Activated CD8-positive, alpha-beta memory T cell treated with anti-CD3 and anti-CD28 coated beads, Interleukin-2, amount 10 ng/mL, durations not matched to agents 7 days and 5 days (primary cell): Measurements from ENCODE around the gene CRAMP1. TPM values are rescaled to one million over a fixed set of nuclear protein-coding genes. Genes with fewer than 3 reads are reported as not detected.

Source experiments
- ATAC-seq: fragments of 150-1000 bp; cut with Tn5 transposase; one replicate; pipeline ENCODE4 v1.10.0; 2021; ENCODE audit warnings: moderate library complexity
- CTCF ChIA-PET: fragments of 350-600 bp; sonication (Branson Sonifier 250); formaldehyde crosslinking; loops from one replicate; lab custom pipeline; 2021; ENCODE audit warnings: antibody characterized with exemption; lab: Charles Lee
- DNase-seq: peaks from one replicate; pipeline ENCODE4 v3.0.0-alpha.2; 2020
- H3K27ac Mint-ChIP-seq: one replicate; pipeline ENCODE4 v1.8.0; 2021; ENCODE audit warnings: mild to moderate bottlenecking, mixed read lengths
- H3K27me3 Mint-ChIP-seq: one replicate; pipeline ENCODE4 v1.8.0; 2021; ENCODE audit warnings: mixed read lengths
- H3K36me3 Mint-ChIP-seq: one replicate; pipeline ENCODE4 v1.8.0; 2021; ENCODE audit warnings: mild to moderate bottlenecking, mixed read lengths
- H3K4me1 Mint-ChIP-seq: one replicate; pipeline ENCODE4 v1.8.0; 2021; ENCODE audit warnings: mixed read lengths
- H3K4me3 Mint-ChIP-seq: one replicate; pipeline ENCODE4 v1.8.0; 2021; ENCODE audit warnings: mild to moderate bottlenecking, moderate library complexity, mixed read lengths
- H3K9me3 Mint-ChIP-seq: one replicate; pipeline ENCODE4 v1.8.0; 2022; ENCODE audit warnings: low read depth, mixed read lengths
- total RNA-seq, 2 experiments: library from RNA; stranded (reverse); gene quantifications; one replicate each; pipeline ENCODE4 v1.2.3, GENCODE V29; 2021

Gene CRAMP1
- total RNA-seq, 2 experiments from 2014 or later, result 26.8 to 31.1 TPM

GRCh38 chr16:1631931-1632637, 19.9 kb downstream of the CRAMP1 start:
- peaks cover 20% of the 10 kb centered on the region for H3K36me3 Mint-ChIP-seq
- CTCF ChIA-PET, result interaction anchor here (1.6 kb wide), 1 partner anchor 73 kb away, joined by 3 read pairs; the partner anchor contains the start of gene MAPK8IP3
- no peaks in the 10 kb centered on the region for H3K9me3 Mint-ChIP-seq
- no peaks in the 10 kb centered on the region for H3K27me3 Mint-ChIP-seq
- DNase-seq (no peak), ATAC-seq (no peak)
- H3K27ac Mint-ChIP-seq, result no peak overlapping the region
- no peak overlapping the region for H3K4me3 Mint-ChIP-seq
- H3K4me1 Mint-ChIP-seq, result peaks cover 6% of the 10 kb centered on the region

GRCh38 chr16:1632638-1632970, 20.4 kb downstream of the CRAMP1 start:
- Mint-ChIP-seq H3K27ac (no peak overlapping the region), H3K4me1 (peaks cover 8% of the 10 kb centered on the region), H3K27me3 (no peaks in the 10 kb centered on the region), H3K4me3 (no peak overlapping the region), H3K36me3 (peaks cover 20% of the 10 kb centered on the region), H3K9me3 (no peaks in the 10 kb centered on the region)
- CTCF ChIA-PET, result interaction anchor here (1.6 kb wide), 1 partner anchor 73 kb away, joined by 3 read pairs; the partner anchor contains the start of gene MAPK8IP3
- ATAC-seq (no peak), DNase-seq (no peak)

GRCh38 chr16:1633310-1633709, 21.1 kb downstream of the CRAMP1 start:
- H3K27me3 Mint-ChIP-seq, result no peaks in the 10 kb centered on the region
- H3K27ac Mint-ChIP-seq, result no peak overlapping the region
- no peak for DNase-seq
- H3K36me3 Mint-ChIP-seq, result peaks cover 23% of the 10 kb centered on the region
- no peak overlapping the region for H3K4me3 Mint-ChIP-seq
- peaks cover 8% of the 10 kb centered on the region for H3K4me1 Mint-ChIP-seq
- ATAC-seq, result no peak
- CTCF ChIA-PET, result no interaction called here
- no peaks in the 10 kb centered on the region for H3K9me3 Mint-ChIP-seq

GRCh38 chr16:1634541-1634940, 22.4 kb downstream of the CRAMP1 start:
- no peak overlapping the region for H3K27ac Mint-ChIP-seq
- no peaks in the 10 kb centered on the region for H3K27me3 Mint-ChIP-seq
- H3K36me3 Mint-ChIP-seq, result peaks cover 24% of the 10 kb centered on the region
- H3K4me1 Mint-ChIP-seq, result peaks cover 8% of the 10 kb centered on the region
- ATAC-seq (no peak), DNase-seq (no peak)
- CTCF ChIA-PET, result no interaction called here
- no peak overlapping the region for H3K4me3 Mint-ChIP-seq
- no peaks in the 10 kb centered on the region for H3K9me3 Mint-ChIP-seq

DNA sequence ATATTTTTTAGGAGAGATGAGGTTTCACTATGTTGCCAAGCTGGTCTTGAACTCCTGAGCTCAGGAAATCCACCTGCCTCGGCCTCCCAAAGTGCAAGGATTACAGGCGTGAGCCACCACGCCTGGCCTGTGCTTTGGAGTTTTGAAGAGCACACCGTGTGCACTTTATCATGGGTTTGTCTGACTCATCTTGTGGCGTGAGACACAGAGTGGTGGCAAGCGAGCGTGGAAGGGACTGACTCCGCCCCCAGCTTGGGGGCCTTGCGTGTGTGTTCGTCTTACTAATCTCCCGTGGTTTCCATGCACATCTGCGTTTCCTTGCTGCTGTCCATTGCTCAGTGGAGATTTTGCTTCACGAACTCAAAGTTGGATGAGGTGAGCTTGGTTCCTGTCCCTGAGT, 22.9 kb downstream of the CRAMP1 start:
- Mint-ChIP-seq H3K9me3 (no peaks in the 10 kb centered on the region), H3K36me3 (peaks cover 24% of the 10 kb centered on the region), H3K27me3 (no peaks in the 10 kb centered on the region), H3K27ac (no peak overlapping the region), H3K4me1 (peaks cover 8% of the 10 kb centered on the region), H3K4me3 (no peak overlapping the region)
- ATAC-seq (no peak), DNase-seq (no peak)
- CTCF ChIA-PET, result no interaction called here

DNA sequence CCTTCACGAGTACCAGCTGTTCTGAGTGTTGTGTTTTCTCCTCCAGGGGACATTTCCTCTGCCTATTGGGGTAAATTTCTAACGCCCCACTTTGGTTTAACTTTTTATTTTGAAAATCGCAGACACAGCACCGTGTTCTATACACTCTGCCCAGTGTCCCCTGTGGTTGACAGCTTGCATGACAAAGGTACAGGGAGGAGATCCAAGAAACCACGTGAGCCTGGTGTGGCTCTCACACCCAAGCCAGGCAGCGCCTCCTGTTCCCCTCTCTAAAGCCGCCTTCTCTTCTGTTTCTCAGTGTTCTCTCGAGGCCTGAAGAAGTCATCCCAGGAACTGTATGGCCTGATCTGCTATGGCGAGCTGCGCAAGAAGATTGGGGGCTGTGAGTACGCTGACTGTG, 25.4 kb downstream of the CRAMP1 start:
- DNase-seq (no peak), ATAC-seq (no peak)
- H3K4me1 Mint-ChIP-seq, result peaks cover 8% of the 10 kb centered on the region
- H3K27me3 Mint-ChIP-seq, result no peaks in the 10 kb centered on the region
- H3K36me3 Mint-ChIP-seq, result peaks cover 28% of the 10 kb centered on the region
- H3K27ac Mint-ChIP-seq, result peak overlapping the region; percentile 30
- no peaks in the 10 kb centered on the region for H3K9me3 Mint-ChIP-seq
- CTCF ChIA-PET, result no interaction called here
- H3K4me3 Mint-ChIP-seq, result no peak overlapping the region

DNA sequence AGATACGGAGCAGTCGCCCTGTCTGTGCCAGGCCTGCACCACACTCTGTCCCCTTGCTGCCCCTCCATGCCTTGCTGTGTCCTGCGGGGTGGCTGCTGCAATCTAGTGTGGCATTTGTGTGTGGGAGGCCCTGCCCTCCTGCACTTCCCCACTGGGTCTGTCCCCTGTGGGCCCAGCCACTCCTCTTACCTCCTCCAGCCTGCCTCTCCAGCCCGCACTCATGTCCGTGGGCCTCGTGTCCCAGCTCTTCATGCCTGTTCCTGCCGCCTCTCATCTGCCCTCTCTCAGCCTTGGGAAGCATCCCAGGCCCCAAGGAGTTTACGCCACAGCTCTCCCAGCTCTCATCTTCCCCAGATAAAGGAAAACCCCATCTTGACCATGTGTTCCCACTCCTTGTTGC, 26.6 kb downstream of the CRAMP1 start:
- Mint-ChIP-seq H3K36me3 (peaks cover 25% of the 10 kb centered on the region), H3K9me3 (no peaks in the 10 kb centered on the region), H3K27me3 (no peaks in the 10 kb centered on the region), H3K4me3 (no peak overlapping the region), H3K4me1 (peaks cover 8% of the 10 kb centered on the region), H3K27ac (no peak overlapping the region)
- DNase-seq (no peak), ATAC-seq (no peak)
- CTCF ChIA-PET, result no interaction called here

DNA sequence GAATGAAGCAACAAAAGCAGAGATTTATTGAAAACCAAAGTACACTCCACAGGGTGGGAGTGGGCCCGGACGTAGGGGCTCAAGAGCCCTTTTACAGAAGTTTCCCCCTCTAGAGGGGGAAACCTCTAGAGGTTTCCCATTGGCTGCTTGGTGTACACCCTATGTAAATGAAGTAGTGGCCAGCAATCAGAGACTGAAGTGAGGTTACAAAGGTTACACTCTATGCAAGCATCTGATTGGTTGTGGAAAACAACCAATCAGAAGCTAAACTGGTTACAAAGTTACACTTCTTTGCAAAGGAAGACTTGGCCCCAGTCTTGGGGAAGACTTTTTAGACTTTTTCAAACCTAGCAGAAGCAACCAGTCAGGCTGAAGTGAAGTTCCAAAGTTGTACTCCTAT, 27.1 kb downstream of the CRAMP1 start:
- Mint-ChIP-seq H3K27ac (no peak overlapping the region), H3K4me1 (peaks cover 9% of the 10 kb centered on the region), H3K36me3 (peaks cover 21% of the 10 kb centered on the region), H3K9me3 (no peaks in the 10 kb centered on the region), H3K4me3 (no peak overlapping the region), H3K27me3 (no peaks in the 10 kb centered on the region)
- CTCF ChIA-PET, result no interaction called here
- ATAC-seq (no peak), DNase-seq (no peak)

DNA sequence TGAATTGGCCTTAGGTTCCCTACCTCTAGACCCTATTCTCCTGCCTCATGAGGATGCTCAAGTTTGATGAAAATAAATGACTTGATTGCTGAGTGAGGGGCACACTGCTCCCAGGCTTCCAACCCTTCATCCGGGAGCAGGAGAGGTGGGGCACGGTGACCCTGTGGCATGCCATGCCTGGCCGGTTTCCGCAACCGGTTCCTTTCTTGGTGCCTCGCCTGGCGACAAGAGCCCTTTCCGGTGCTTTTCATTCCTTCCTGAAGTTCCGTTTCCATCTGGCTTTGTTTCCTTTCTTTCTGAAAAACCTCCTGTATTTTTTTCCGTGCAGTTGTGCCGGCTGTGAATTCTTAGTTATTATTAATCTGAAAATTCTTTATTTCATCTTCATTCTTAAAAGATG, 27.7 kb downstream of the CRAMP1 start:
- Mint-ChIP-seq H3K9me3 (no peaks in the 10 kb centered on the region), H3K4me3 (no peak overlapping the region)

GRCh38 chr16:1640261-1640941, 28.2 kb downstream of the CRAMP1 start:
- peaks cover 22% of the 10 kb centered on the region for H3K36me3 Mint-ChIP-seq
- H3K4me3 Mint-ChIP-seq, result no peak overlapping the region
- ATAC-seq (no peak), DNase-seq (no peak)
- H3K27me3 Mint-ChIP-seq, result no peaks in the 10 kb centered on the region
- no peak overlapping the region for H3K27ac Mint-ChIP-seq
- no peaks in the 10 kb centered on the region for H3K9me3 Mint-ChIP-seq
- CTCF ChIA-PET, result no interaction called here
- peaks cover 5% of the 10 kb centered on the region for H3K4me1 Mint-ChIP-seq

More for the DNA sequence above, 27.7 kb downstream of the CRAMP1 start:
- ATAC-seq (no peak), DNase-seq (no peak)
- CTCF ChIA-PET, result no interaction called here
- Mint-ChIP-seq H3K36me3 (peaks cover 21% of the 10 kb centered on the region), H3K27ac (no peak overlapping the region), H3K4me1 (peaks cover 8% of the 10 kb centered on the region), H3K27me3 (no peaks in the 10 kb centered on the region)

- no peak for DNase-seq
- no peak for ATAC-seq
- no peaks in the 10 kb centered on the region for H3K9me3 Mint-ChIP-seq
- peaks cover 13% of the 10 kb centered on the region for H3K4me1 Mint-ChIP-seq
- peaks cover 24% of the 10 kb centered on the region for H3K36me3 Mint-ChIP-seq
- no peaks in the 10 kb centered on the region for H3K27me3 Mint-ChIP-seq
- H3K4me3 Mint-ChIP-seq, result no peak overlapping the region
- no peak overlapping the region for H3K27ac Mint-ChIP-seq
- CTCF ChIA-PET, result no interaction called here
Measured at GRCh38 chr16:1641261-1641660, 29.1 kb downstream of the CRAMP1 start.

- H3K27ac Mint-ChIP-seq, result peak overlapping the region; percentile 44
- no peak overlapping the region for H3K4me3 Mint-ChIP-seq
- CTCF ChIA-PET, result no interaction called here
- H3K27me3 Mint-ChIP-seq, result no peaks in the 10 kb centered on the region
- no peak for DNase-seq
- H3K9me3 Mint-ChIP-seq, result no peaks in the 10 kb centered on the region
- peaks cover 24% of the 10 kb centered on the region for H3K36me3 Mint-ChIP-seq
- ATAC-seq, result no peak
- H3K4me1 Mint-ChIP-seq, result peaks cover 20% of the 10 kb centered on the region
Measured at GRCh38 chr16:1642148-1642547, 30.0 kb downstream of the CRAMP1 start.

GRCh38 chr16:1642753-1643152, 30.6 kb downstream of the CRAMP1 start:
- no peak overlapping the region for H3K27ac Mint-ChIP-seq
- H3K36me3 Mint-ChIP-seq, result peaks cover 24% of the 10 kb centered on the region

DNA sequence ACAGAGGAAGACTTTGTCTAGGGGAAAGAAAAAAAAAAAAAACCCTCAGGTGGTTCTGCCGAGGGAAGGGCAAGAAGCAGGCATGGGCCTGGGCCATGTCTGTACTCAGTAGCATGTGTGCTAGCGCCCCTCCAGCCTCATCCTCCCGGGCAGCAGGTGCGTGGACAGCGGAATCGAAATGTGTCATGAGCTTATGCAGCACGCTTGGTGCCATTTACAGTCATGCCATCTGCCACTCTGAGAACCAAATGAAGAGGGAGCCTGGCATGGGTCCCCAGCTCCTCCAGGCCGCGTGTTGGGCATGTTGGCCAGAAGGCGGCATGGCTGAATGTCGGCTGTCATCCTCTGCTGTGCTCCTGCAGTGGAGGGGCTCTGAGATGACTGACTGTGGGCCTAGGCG, 31.4 kb downstream of the CRAMP1 start:
- CTCF ChIA-PET, result interaction anchor here (1.6 kb wide), 1 partner anchor 62 kb away, joined by 5 read pairs; the partner anchor contains the start of gene MAPK8IP3
- no peaks in the 10 kb centered on the region for H3K27me3 Mint-ChIP-seq
- peaks cover 18% of the 10 kb centered on the region for H3K4me1 Mint-ChIP-seq
- no peak overlapping the region for H3K27ac Mint-ChIP-seq
- H3K4me3 Mint-ChIP-seq, result no peak overlapping the region
- peaks cover 24% of the 10 kb centered on the region for H3K36me3 Mint-ChIP-seq
- ATAC-seq (no peak), DNase-seq (no peak)
- H3K9me3 Mint-ChIP-seq, result no peaks in the 10 kb centered on the region

More at GRCh38 chr16:1642753-1643152, 30.6 kb downstream of the CRAMP1 start:
- Mint-ChIP-seq H3K4me1 (peaks cover 18% of the 10 kb centered on the region), H3K4me3 (no peak overlapping the region), H3K27me3 (no peaks in the 10 kb centered on the region), H3K9me3 (no peaks in the 10 kb centered on the region)
- no peak for ATAC-seq
- CTCF ChIA-PET, result interaction anchor here (1.6 kb wide), 1 partner anchor 63 kb away, joined by 5 read pairs; the partner anchor contains the start of gene MAPK8IP3
- no peak for DNase-seq
